Transverse colon (tissue), 4 donors: ENCODE measurements around the gene MED23. TPM values are rescaled to one million over a fixed set of nuclear protein-coding genes. Genes with fewer than 3 reads are reported as not detected.

Source experiments
- DNase-seq: peaks from one replicate; pipeline ENCODE4 v3.0.0-alpha.2; 2019
- H3K27ac ChIP-seq, 4 donors: fragments of 200-600 bp; sonication (generic); 2 replicates each; pipeline ENCODE4 v1.5.1; 2016 to 2018; ENCODE audit warnings: inconsistent platforms in 4 of 4
- H3K27me3 ChIP-seq: fragments of 200-600 bp; sonication (generic); 2 replicates; pipeline ENCODE4 v1.5.1; 2017; ENCODE audit warnings: inconsistent platforms
- H3K36me3 ChIP-seq, 4 donors: fragments of 200-600 bp; sonication (generic); 2 replicates each; pipeline ENCODE4 v1.5.1; 2017 to 2019; ENCODE audit warnings: inconsistent platforms in 4 of 4
- H3K4me1 ChIP-seq, 4 donors: fragments of 200-600 bp; sonication (generic); 2 replicates each; pipeline ENCODE4 v1.5.1; 2017 to 2020; ENCODE audit warnings: inconsistent platforms in 4 of 4
- H3K4me3 ChIP-seq, 4 donors: fragments of 200-600 bp; sonication (generic); 1 replicate in 1 of 4; 2 replicates in 3 of 4; pipeline versions ENCODE4 v1.5.1 to v1.6.1; 2017 to 2019; ENCODE audit warnings: inconsistent platforms in 4 of 4
- H3K9me3 ChIP-seq, 2 donors: fragments of 200-600 bp; sonication (generic); 2 replicates each; pipeline ENCODE4 v1.5.1; 2017 to 2019; ENCODE audit warnings: inconsistent platforms in 2 of 2
- CTCF ChIP-seq, 5 experiments: fragments of 200-600 bp in 3 of 5; fragments of 450-650 bp in 2 of 5; sonication (generic) in 3 of 5; IDR thresholded peaks; 1 replicate in 2 of 5; 2 replicates in 3 of 5; pipeline ENCODE4 v1.5.1; 2016 to 2017; ENCODE audit warnings: antibody characterized with exemption in 5 of 5, inconsistent platforms in 3 of 5, mild to moderate bottlenecking in 2 of 5, moderate library complexity in 1 of 5
- EP300 ChIP-seq: sonication (generic); formaldehyde crosslinking; IDR thresholded peaks from one replicate; pipeline ENCODE4 v1.6.1; 2017; ENCODE audit warnings: antibody characterized with exemption, low read depth
- POLR2A ChIP-seq: fragments of 450-650 bp; IDR thresholded peaks from one replicate; pipeline ENCODE4 v1.6.1; 2016; ENCODE audit warnings: antibody characterized with exemption, mild to moderate bottlenecking, moderate library complexity
- POLR2AphosphoS5 ChIP-seq, 3 donors: sonication (generic); formaldehyde crosslinking; IDR thresholded peaks; one replicate each; pipeline ENCODE4 v1.6.1; 2016; ENCODE audit warnings: antibody characterized with exemption in 3 of 3
- WGBS, 2 donors: methylation state at CpG; one replicate each; pipeline ENCODE4 v1.1.5; 2018; ENCODE audit warnings: low coverage in 1 of 2; 5-methylcytosine and 5-hydroxymethylcytosine counted together
- in situ Hi-C, 4 donors: fragments of 200-750 bp; cut with MboI; loops; one replicate each; pipeline versions ENCODE4 v1.15.0 to v1.15.1; 2017; ENCODE audit warnings: low sequenced_read_pairs in 3 of 4, low pct_ligation_motif_present in 1 of 4, low pct_unique_long_range_greater_than_20kb in 1 of 4
- intact Hi-C: fragments of 100-400 bp; cut with DNase I; formaldehyde crosslinking; loops from one replicate; pipeline ENCODE4 v1.15.1; 2023; ENCODE audit warnings: low total_unique reads
- total RNA-seq, 4 donors: library from RNA; depleted of rRNA; stranded (reverse); fragments of >200 nt; gene quantifications; one replicate each; pipeline ENCODE4 v1.1.0, GENCODE V29; 2016

The MED23 gene
- total RNA-seq, 4 donors from 2014 or later: 11.6 to 47.6 (median 37.9) TPM

- TF ChIP-seq CTCF (IDR thresholded peaks at IDR 0.05): no peak
- no peak for TF ChIP-seq POLR2A
- TF ChIP-seq EP300: no peak
- no peak for TF ChIP-seq POLR2AphosphoS5 (IDR thresholded peaks at IDR 0.05)
- Histone ChIP-seq H3K27me3 (no peaks in the 10 kb centered on the region), H3K9me3 (no peaks in the 10 kb centered on the region), H3K27ac (no peak overlapping the region), H3K36me3 (no peaks in the 10 kb centered on the region), H3K4me3 (no peak overlapping the region), H3K4me1 (peaks cover 0 to 21% (median 10%) of the 10 kb centered on the region in 4 donors)
- 91 to 100% methylated on average over 2 of the region's 2 CpGs for WGBS, 2 donors
- intact Hi-C loops (no loop called here), in situ Hi-C loops (no loop called here)
- no peak for DNase-seq
Observed at GRCh38 chr6:131655951-131656350, 27.9 kb upstream of the MED23 start.

- in situ Hi-C loops (no loop called here), intact Hi-C loops (no loop called here)
- H3K4me1 ChIP-seq: peaks cover 0 to 26% (median 10%) of the 10 kb centered on the region in 4 donors
- H3K27me3 ChIP-seq: no peaks in the 10 kb centered on the region
- no peak overlapping the region for H3K27ac ChIP-seq
- H3K36me3 ChIP-seq: no peaks in the 10 kb centered on the region
- no peak for DNase-seq
- no peak overlapping the region for H3K4me3 ChIP-seq
- no peaks in the 10 kb centered on the region for H3K9me3 ChIP-seq
- 82 to 94% methylated on average over 2 to 3 of the region's 3 CpGs for WGBS, 2 donors
- TF ChIP-seq EP300 (no peak), POLR2A (no peak), CTCF (IDR thresholded peaks at IDR 0.05) (no peak), POLR2AphosphoS5 (IDR thresholded peaks at IDR 0.05) (no peak)
Observed at GRCh38 chr6:131655387-131655786, 27.3 kb upstream of the MED23 start.

- no peaks in the 10 kb centered on the region for H3K9me3 ChIP-seq
- intact Hi-C loops (no loop called here), in situ Hi-C loops (no loop called here)
- no peak overlapping the region for H3K27ac ChIP-seq
- peaks cover 0 to 30% (median 10%) of the 10 kb centered on the region in 4 donors for H3K4me1 ChIP-seq
- H3K27me3 ChIP-seq: no peaks in the 10 kb centered on the region
- TF ChIP-seq POLR2AphosphoS5 (IDR thresholded peaks at IDR 0.05): no peak
- TF ChIP-seq CTCF (IDR thresholded peaks at IDR 0.05): no peak
- TF ChIP-seq EP300: no peak
- no peak for TF ChIP-seq POLR2A
- no peaks in the 10 kb centered on the region for H3K36me3 ChIP-seq
- DNase-seq: no peak
- no peak overlapping the region for H3K4me3 ChIP-seq
- WGBS, 2 donors: 93% methylated on average over 3 of the region's 3 CpGs; no CpG with 5 or more reads in 1 of the 2 donors
Observed at GRCh38 chr6:131654326-131654725, 26.3 kb upstream of the MED23 start.

GRCh38 chr6:131652472-131652871, 24.4 kb upstream of the MED23 start:
- TF ChIP-seq EP300 (no peak), POLR2A (no peak), CTCF (IDR thresholded peaks at IDR 0.05) (no peak), POLR2AphosphoS5 (IDR thresholded peaks at IDR 0.05) (peak in 2 of 3 donors; percentile 28 to 47)
- H3K36me3 ChIP-seq: no peaks in the 10 kb centered on the region
- DNase-seq: peak; percentile 57
- intact Hi-C loops (no loop called here), in situ Hi-C loops (no loop called here)
- H3K4me1 ChIP-seq: peaks cover 0 to 37% (median 10%) of the 10 kb centered on the region in 4 donors
- no peaks in the 10 kb centered on the region for H3K9me3 ChIP-seq
- WGBS, 2 donors: 37 to 57% methylated on average over 3 to 5 of the region's 5 CpGs
- H3K4me3 ChIP-seq: no peak overlapping the region
- H3K27me3 ChIP-seq: no peaks in the 10 kb centered on the region
- H3K27ac ChIP-seq: peak overlapping the region; percentile 58 to 78 (median 68)
